Dermis microvascular lymphatic vessel endothelial cell (primary cell): ENCODE results near the gene CLTA. TPM values are rescaled to one million over a fixed set of nuclear protein-coding genes. Genes with fewer than 3 reads are reported as not detected.
"Not testable (repeated sequence)": the region's sequence is repeated elsewhere in the genome, so short reads cannot be mapped to it uniquely, and the experiment has no call there.

ENCODE experiments used
- DNase-seq, 2 donors: peaks; one replicate each; pipeline versions ENCODE4 v3.0.0 to v3.0.0-alpha.2; 2010; ENCODE audit warnings: low read depth in 2 of 2
- total RNA-seq: library from RNA; depleted of rRNA; stranded (reverse); fragments of >200 nt; gene quantifications from 2 replicates; pipeline ENCODE4 v1.2.1, GENCODE V29; 2014

The CLTA gene
- total RNA-seq, 1 donor from 2014 or later, result 203 TPM

- DNase-seq, result not testable (repeated sequence)
Observed at GRCh38 chr9:36239205-36239604, 48.5 kb downstream of the CLTA start.

- DNase-seq, result not testable (repeated sequence)
Observed at GRCh38 chr9:36239675-36240074, 49.0 kb downstream of the CLTA start.

- no peak for DNase-seq
Observed at GRCh38 chr9:36245906-36246305, 55.2 kb downstream of the CLTA start.

GRCh38 chr9:36247356-36247755 lies 56.6 kb downstream of the CLTA start:
- no peak for DNase-seq

- DNase-seq, result peak; percentile 34 to 56
Observed at GRCh38 chr9:36248061-36248460, 57.3 kb downstream of the CLTA start.

GRCh38 chr9:36249189-36249588 lies 58.5 kb downstream of the CLTA start:
- no peak for DNase-seq

GRCh38 chr9:36250079-36250478 lies 59.4 kb downstream of the CLTA start:
- DNase-seq, result no peak

GRCh38 chr9:36251428-36251827 lies 60.7 kb downstream of the CLTA start:
- no peak for DNase-seq

- DNase-seq, result peak; percentile 88 to 95
Observed at GRCh38 chr9:36258208-36258995, 67.7 kb downstream of the CLTA start, which contains the start of gene GNE. Gene GNE, minus strand, starts transcription at chr9:36258448. Its CDS starts 9,093 bp downstream, at chr9:36249355.

GRCh38 chr9:36258996-36259533 lies 68.3 kb downstream of the CLTA start:
- no peak for DNase-seq

Other genes with a start within 250 kb of the CLTA start
- not detected in 2 replicates for gene OR2S2, start 232.8 kb upstream of the CLTA start, total RNA-seq
- gene RECK, start 154.0 kb upstream of the CLTA start, total RNA-seq, result 21.7 and 32.9 TPM in 2 replicates
- gene GLIPR2, start 54.2 kb upstream of the CLTA start, total RNA-seq, result 57.9 and 108 TPM in 2 replicates
- gene CCIN, start 21.5 kb upstream of the CLTA start, total RNA-seq, result 0.13 and 0.38 TPM in 2 replicates
- 11.3 and 11.5 TPM in 2 replicates for gene GNE, start 67.5 kb downstream of the CLTA start, total RNA-seq
- gene RNF38, start 209.3 kb downstream of the CLTA start, total RNA-seq, result 20.2 and 28.2 TPM in 2 replicates